WTC11 (cell line): ENCODE data around the gene HIPK3.

Source experiments
- IRF2 ChIP-seq: sonication (generic); formaldehyde crosslinking; IDR thresholded peaks from 2 replicates; pipeline ENCODE4 v1.8.0; 2022; ENCODE audit warnings: low read depth, missing genetic modification reagents, borderline replicate concordance
- JUN ChIP-seq: sonication (generic); formaldehyde crosslinking; IDR thresholded peaks from 2 replicates; pipeline ENCODE4 v1.8.0; 2023; ENCODE audit warnings: mild to moderate bottlenecking, missing genetic modification reagents
- MYBL2 ChIP-seq: sonication (generic); formaldehyde crosslinking; IDR thresholded peaks from 2 replicates; pipeline ENCODE4 v1.8.1; 2023; ENCODE audit warnings: mild to moderate bottlenecking, moderate library complexity, missing genetic modification reagents
- NFYB ChIP-seq: sonication (generic); formaldehyde crosslinking; conservative IDR thresholded peaks from 2 replicates; pipeline ENCODE4 v1.8.0; 2022; ENCODE audit warnings: low read depth, missing genetic modification reagents
- USF1 ChIP-seq: sonication (generic); formaldehyde crosslinking; IDR thresholded peaks from 2 replicates; pipeline ENCODE4 v1.8.0; 2022; ENCODE audit warnings: mild to moderate bottlenecking, missing genetic modification reagents
- USF2 ChIP-seq: sonication (generic); formaldehyde crosslinking; IDR thresholded peaks from 2 replicates; pipeline ENCODE4 v1.8.1; 2023; ENCODE audit warnings: mild to moderate bottlenecking, missing genetic modification reagents, moderate library complexity
- ZNF121 ChIP-seq: sonication (generic); formaldehyde crosslinking; IDR thresholded peaks from 2 replicates; pipeline ENCODE4 v1.8.0; 2023; ENCODE audit warnings: missing genetic modification reagents
- TF ChIP-seq, protein P1 (sequence below): fragments of 200-600 bp; IDR thresholded peaks from 2 replicates; pipeline ENCODE4 v1.8.0; 2022; ENCODE audit warnings: antibody characterized with exemption
- TF ChIP-seq, protein P2 (sequence below): fragments of 250-450 bp; sonication (Bioruptor Pico); IDR thresholded peaks from 2 replicates; pipeline ENCODE4 v1.9.0; 2021; ENCODE audit warnings: mild to moderate bottlenecking

DNA sequence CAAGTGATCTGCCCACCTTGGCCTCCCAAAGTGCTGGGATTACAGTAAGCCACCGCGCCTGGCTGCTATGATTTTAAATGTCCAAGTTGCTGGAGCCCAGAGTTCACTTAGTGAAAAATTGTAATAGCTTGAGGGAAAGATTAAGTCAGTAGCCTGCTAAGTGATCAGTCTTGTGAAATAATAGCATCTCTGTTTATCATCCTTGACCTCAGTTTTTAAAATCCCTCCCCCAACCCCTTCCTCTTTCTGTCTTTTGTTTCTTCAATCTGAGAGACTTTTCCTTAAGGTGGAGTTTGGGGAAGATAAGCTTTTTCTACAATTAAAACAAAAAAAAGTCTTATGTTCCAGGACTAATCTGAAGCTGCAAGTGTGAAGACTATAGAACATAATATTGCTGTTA lies 6.4 kb downstream of the HIPK3 start:
- TF ChIP-seq USF1 (CRISPR knock-in tag) = no peak
- TF ChIP-seq, protein P1, sequence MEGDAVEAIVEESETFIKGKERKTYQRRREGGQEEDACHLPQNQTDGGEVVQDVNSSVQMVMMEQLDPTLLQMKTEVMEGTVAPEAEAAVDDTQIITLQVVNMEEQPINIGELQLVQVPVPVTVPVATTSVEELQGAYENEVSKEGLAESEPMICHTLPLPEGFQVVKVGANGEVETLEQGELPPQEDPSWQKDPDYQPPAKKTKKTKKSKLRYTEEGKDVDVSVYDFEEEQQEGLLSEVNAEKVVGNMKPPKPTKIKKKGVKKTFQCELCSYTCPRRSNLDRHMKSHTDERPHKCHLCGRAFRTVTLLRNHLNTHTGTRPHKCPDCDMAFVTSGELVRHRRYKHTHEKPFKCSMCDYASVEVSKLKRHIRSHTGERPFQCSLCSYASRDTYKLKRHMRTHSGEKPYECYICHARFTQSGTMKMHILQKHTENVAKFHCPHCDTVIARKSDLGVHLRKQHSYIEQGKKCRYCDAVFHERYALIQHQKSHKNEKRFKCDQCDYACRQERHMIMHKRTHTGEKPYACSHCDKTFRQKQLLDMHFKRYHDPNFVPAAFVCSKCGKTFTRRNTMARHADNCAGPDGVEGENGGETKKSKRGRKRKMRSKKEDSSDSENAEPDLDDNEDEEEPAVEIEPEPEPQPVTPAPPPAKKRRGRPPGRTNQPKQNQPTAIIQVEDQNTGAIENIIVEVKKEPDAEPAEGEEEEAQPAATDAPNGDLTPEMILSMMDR = no peak
- TF ChIP-seq, protein P2, sequence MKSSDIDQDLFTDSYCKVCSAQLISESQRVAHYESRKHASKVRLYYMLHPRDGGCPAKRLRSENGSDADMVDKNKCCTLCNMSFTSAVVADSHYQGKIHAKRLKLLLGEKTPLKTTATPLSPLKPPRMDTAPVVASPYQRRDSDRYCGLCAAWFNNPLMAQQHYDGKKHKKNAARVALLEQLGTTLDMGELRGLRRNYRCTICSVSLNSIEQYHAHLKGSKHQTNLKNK (CRISPR knock-in tag) = no peak
- no peak for TF ChIP-seq JUN
- TF ChIP-seq USF2 = no peak
- no peak for TF ChIP-seq NFYB (CRISPR knock-in tag)
- no peak for TF ChIP-seq IRF2
- TF ChIP-seq ZNF121 (CRISPR knock-in tag) = no peak
- no peak for TF ChIP-seq MYBL2 (CRISPR knock-in tag)
